Airway epithelial cell (primary cell): Measurements from ENCODE around the gene LINC00237. TPM values are rescaled to one million over a fixed set of nuclear protein-coding genes. Genes with fewer than 3 reads are reported as not detected.

Experiments
- total RNA-seq: library from RNA; depleted of rRNA; stranded (reverse); fragments of >200 nt; gene quantifications from 2 replicates; pipeline ENCODE4 v1.2.3, GENCODE V29; 2015

Gene LINC00237
- total RNA-seq, result not detected in 2 replicates

DNA sequence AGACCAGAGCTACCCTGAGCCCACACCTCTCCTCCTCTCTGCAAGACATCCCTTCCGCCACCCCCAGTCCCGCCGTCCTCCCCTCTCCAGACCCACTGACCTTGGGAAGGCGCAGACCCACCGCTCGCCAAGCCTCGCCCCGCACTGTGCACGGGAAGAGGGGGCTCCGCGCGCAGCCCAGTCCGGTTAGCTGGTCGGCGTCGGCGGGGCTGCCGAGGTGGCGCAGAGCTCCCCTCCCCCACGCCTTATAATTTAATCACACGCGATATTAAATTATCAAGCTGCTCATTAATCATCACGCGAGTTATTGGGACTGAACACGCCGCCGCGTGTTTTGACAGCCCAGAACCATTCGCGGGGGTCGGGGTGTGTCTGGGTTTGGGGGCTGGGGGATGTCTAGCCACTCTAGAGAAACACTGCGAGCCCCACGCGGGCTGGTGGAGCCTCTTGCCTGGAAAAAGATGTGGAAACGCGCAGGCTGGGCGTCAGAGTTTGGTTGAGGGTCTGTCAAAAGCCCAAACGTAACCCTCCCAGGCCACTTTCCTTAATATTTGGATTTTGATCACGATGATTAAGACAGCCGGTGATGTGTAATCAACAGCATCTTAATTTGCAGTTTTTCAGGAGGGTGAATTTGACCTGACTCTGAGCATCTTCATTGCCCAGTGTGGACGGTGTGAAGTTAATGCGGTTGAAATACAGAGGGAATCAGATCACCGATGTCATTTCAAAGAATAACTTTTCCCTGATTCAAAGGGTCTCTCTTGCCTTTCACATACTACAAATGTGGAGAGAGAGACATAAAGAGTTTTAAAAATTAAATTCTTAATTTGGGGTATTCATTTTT, at the start of gene LINC00237:
Gene LINC00237, minus strand, starts transcription at position 188 of the 847 bp plus-strand sequence.

DNA sequence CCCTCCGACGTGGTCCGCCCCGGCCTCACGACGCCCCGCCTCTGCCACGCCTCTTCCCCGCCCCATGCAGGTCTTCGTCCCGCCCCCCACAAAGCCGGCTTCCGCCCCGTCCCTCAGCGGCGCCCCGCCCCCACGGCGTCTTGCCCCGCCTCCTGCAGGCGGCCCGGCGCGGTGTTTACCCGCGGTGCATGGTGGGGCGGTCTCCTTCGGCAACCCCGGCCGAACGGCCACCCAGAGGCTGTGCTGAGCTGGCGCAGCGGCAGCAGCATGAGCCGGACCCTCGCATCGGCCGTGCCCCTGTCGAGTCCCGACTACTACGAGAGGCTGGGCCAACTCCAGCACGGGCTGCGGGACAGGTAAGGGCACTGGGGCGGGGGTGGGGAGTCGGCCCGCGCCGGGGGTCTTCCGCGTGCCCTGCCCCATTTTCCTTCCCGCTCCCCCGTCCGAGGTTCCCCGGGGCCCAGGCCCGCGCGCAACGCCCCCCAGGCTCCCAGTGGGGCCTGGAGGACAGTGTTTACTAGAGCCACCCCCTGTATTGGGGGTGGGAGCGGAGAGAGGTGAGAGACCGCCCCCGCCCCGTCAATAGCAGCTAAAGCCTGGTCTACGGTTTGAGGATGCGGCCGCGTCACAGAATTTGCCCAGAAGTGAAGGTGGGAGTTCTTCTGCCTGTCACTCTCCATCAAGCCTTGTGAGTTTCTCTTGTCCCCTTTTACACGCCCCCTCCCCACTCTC, 19.9 kb upstream of the LINC00237 start, which contains the start of gene KIZ:
Gene KIZ, plus strand, starts transcription at position 234 of the 732 bp plus-strand sequence. Its CDS starts 34 bp downstream, at position 268.

Other genes starting within 250 kb of the LINC00237 start
- gene KIZ, start 19.7 kb upstream of the LINC00237 start, total RNA-seq, result 12.3 and 13.1 TPM in 2 replicates
- gene XRN2, start 197.0 kb upstream of the LINC00237 start, total RNA-seq, result 53.7 and 63.8 TPM in 2 replicates